Measurements from ENCODE around the gene NHSL1.

The NHSL1 gene

DNA sequence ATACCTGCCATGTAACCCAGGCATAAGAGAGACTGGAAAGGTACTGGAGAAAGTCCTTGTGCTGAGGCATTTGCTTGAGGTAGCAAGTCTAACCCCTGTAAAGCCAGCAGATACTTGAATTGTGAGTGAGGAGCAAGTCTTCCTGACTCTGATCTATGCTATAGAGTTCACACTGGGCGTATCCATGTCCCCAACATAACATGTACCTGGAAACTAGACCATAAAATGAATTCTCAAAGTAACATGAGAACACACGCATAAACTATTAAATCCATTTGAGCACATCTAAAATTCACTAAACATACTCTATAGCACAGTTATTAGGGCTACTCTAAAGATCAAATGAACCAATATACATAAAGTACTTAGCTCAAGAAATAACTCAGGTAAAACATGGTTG is 2.0 kb downstream of the NHSL1 start:
- TF ChIP-seq CTCF (IDR thresholded peaks at IDR 0.05; ENCODE audit: low read depth, low read length) = no peak
- no peak overlapping the region for H3K4me3 ChIP-seq (ENCODE audit: low read depth, low read length)

DNA sequence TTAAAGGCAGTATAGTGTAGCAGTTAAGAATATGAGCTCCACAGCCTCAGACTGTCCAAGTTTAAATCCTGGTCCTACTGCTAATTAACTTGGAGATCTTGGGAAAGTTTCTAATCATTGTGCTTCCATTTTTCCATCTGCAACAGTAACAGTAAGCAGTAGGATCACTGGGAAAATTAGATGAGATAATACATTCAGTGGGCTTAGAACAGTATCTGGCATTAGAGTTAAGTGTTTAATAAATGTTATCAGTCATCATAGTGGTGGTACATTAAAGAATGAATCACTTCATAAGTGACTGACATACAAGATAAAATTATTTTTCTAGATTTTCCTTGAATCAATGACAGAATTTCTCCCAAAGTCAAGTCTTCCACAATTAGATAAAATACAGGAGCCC is 5.0 kb downstream of the NHSL1 start:
- TF ChIP-seq CTCF (IDR thresholded peaks at IDR 0.05; ENCODE audit: low read depth, low read length) = no peak
- H3K4me3 ChIP-seq (ENCODE audit: low read depth, low read length) = no peak overlapping the region

DNA sequence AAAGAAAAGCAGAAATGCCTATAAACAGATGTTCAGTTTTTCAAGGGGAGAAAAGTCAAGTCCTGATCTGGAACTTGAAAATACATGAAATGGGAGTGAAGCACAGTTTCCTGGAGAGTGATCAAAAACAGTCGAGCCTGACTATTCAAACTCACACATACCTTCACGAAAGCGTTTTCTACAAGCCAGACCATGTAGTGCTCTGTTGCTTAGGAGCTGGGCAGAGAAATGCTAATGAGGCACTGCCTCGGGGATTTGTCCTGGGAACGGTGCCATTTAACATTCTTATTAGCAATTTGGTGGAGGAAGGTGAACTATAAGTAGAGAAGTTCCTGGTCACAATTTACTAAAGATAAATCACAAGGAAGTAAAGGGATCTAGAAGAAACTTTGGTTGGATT is 5.9 kb downstream of the NHSL1 start:
- no peak overlapping the region for H3K4me3 ChIP-seq (ENCODE audit: low read depth, low read length)
- TF ChIP-seq CTCF (IDR thresholded peaks at IDR 0.05; ENCODE audit: low read depth, low read length) = no peak

- TF ChIP-seq CTCF (IDR thresholded peaks at IDR 0.05; ENCODE audit: low read depth, low read length) = no peak
- H3K4me3 ChIP-seq (ENCODE audit: low read depth, low read length) = no peak overlapping the region
These were observed 6.4 kb downstream of the NHSL1 start for GRCh38 chr6:138492871-138493270.

- no peak for TF ChIP-seq CTCF (IDR thresholded peaks at IDR 0.05; ENCODE audit: low read depth, low read length)
- H3K4me3 ChIP-seq (ENCODE audit: low read depth, low read length) = no peak overlapping the region
These were observed 7.2 kb downstream of the NHSL1 start for GRCh38 chr6:138492113-138492512.

DNA sequence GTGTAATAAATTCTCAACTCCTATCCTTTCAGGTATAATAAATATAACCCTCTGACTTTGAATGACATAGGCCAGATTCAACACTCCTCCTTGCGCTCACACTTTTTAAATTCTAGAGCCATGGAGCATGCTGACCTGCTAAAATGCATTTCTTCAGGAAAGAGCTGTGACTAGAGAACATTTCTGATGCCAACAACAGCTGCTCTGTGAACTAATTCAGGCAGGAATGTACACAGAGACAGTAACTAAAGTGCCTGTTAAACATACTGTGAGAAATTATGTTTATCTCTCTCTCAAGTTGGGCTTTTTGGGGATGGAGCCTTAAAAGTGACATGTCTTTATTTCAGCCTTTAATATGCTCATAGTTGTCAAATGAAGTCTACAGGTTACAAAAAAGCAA is 8.3 kb downstream of the NHSL1 start:
- no peak overlapping the region for H3K4me3 ChIP-seq (ENCODE audit: low read depth, low read length)
- TF ChIP-seq CTCF (IDR thresholded peaks at IDR 0.05; ENCODE audit: low read depth, low read length) = no peak

DNA sequence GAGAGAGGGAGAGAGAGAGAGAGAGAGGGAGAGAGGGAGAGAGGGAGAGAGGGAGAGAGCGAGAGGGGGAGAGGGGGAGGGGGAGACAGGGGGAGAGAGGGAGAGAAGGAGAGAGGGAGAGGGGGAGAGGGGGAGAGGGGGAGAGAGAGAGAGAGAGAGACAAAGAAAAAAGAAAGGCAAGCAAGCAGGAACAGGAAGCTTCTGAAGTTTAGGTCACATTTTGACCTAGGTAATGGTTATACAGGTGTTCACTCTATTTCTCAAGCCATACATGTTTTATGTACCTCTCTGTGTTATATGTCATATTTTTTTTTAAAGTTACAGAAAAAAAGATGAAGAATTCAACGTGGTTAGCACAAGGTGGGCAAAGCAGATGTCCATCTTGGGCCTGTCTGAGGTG is 9.4 kb downstream of the NHSL1 start:
- TF ChIP-seq CTCF (IDR thresholded peaks at IDR 0.05; ENCODE audit: low read depth, low read length) = no peak
- H3K4me3 ChIP-seq (ENCODE audit: low read depth, low read length) = no peak overlapping the region

All from WI38 (cell line).